Stomach (tissue), 9 donors: ENCODE data around the gene SLAMF1. TPM values are rescaled to one million over a fixed set of nuclear protein-coding genes. Genes with fewer than 3 reads are reported as not detected.

Experiments
- DNase-seq, 2 donors: peaks; one replicate each; pipeline versions ENCODE4 v3.0.0 to v3.0.0-alpha.2; 2013 to 2019
- H3K27ac ChIP-seq, 5 donors: fragments of 200-600 bp in 4 of 5; sonication (generic) in 4 of 5; one replicate each; pipeline ENCODE4 v1.5.1; 2013 to 2019; ENCODE audit warnings: mild to moderate bottlenecking in 1 of 5, moderate library complexity in 1 of 5
- H3K27me3 ChIP-seq, 3 donors: fragments of 200-600 bp; sonication (generic); one replicate each; pipeline ENCODE4 v1.5.1; 2017 to 2019; ENCODE audit warnings: mixed run types in 1 of 3
- H3K36me3 ChIP-seq, 4 donors: fragments of 200-600 bp; sonication (generic); 1 replicate in 3 of 4; 2 replicates in 1 of 4; pipeline ENCODE4 v1.5.1; 2016 to 2019
- H3K4me1 ChIP-seq, 4 donors: fragments of 200-600 bp; sonication (generic); one replicate each; pipeline ENCODE4 v1.5.1; 2016 to 2019
- H3K4me3 ChIP-seq, 4 donors: fragments of 200-600 bp; sonication (generic) in 3 of 4; one replicate each; pipeline ENCODE4 v1.5.1; 2016 to 2019; ENCODE audit warnings: mild to moderate bottlenecking in 1 of 4
- H3K9me3 ChIP-seq, 4 donors: fragments of 200-600 bp; sonication (generic); one replicate each; pipeline ENCODE4 v1.5.1; 2016 to 2019
- CTCF ChIP-seq, 7 experiments: fragments of 450-650 bp in 4 of 7; fragments of 200-600 bp in 3 of 7; sonication (generic) in 3 of 7; IDR thresholded peaks; one replicate each; pipeline ENCODE4 v1.5.1; 2016 to 2019; ENCODE audit warnings: antibody characterized with exemption in 7 of 7, control low read depth in 2 of 7, mild to moderate bottlenecking in 1 of 7
- EP300 ChIP-seq: sonication (generic); formaldehyde crosslinking; IDR thresholded peaks from one replicate; pipeline ENCODE4 v1.6.1; 2017; ENCODE audit warnings: antibody characterized with exemption
- POLR2A ChIP-seq, 4 donors: fragments of 450-650 bp; IDR thresholded peaks; one replicate each; pipeline ENCODE4 v1.6.1; 2016; ENCODE audit warnings: antibody characterized with exemption in 4 of 4, control low read depth in 2 of 4, mild to moderate bottlenecking in 1 of 4, moderate library complexity in 1 of 4
- POLR2AphosphoS5 ChIP-seq, 3 donors: sonication (generic); formaldehyde crosslinking; IDR thresholded peaks; one replicate each; pipeline ENCODE4 v1.6.1; 2016; ENCODE audit warnings: antibody characterized with exemption in 3 of 3
- WGBS, 5 donors: extraction: QIAGEN DNeasy Blood & Tissue Kit in 3 of 5; methylation state at CpG; one replicate each; pipeline versions ENCODE4 v1.1.5 to v1.1.7; 2013 to 2018; 5-methylcytosine and 5-hydroxymethylcytosine counted together
- intact Hi-C: fragments of 100-400 bp; cut with DNase I; formaldehyde crosslinking; loops from one replicate; pipeline ENCODE4 v1.15.1; 2023; ENCODE audit warnings: low total_unique reads
- polyA plus RNA-seq, 3 donors: library from polyadenylated mRNA; stranded (reverse); fragments of 200-250 nt; gene quantifications; one replicate each; pipeline ENCODE4 v1.2.3, GENCODE V29; 2013
- total RNA-seq, 5 donors: library from RNA; depleted of rRNA; stranded (reverse); fragments of >200 nt; gene quantifications; one replicate each; pipeline versions ENCODE4 v1.1.0 to v1.2.3, GENCODE V29; 2014 to 2016
- donor health status: healthy with polysubstance abuse.
- donor health status: Bipolar disorder and iron deficiency.
- donor health status: healthy.

The SLAMF1 gene
- total and polyA plus RNA-seq, 8 donors: 0.12 to 4.1 (median 0.92) TPM; not detected in 3

- Histone ChIP-seq H3K9me3 (no peaks in the 10 kb centered on the region), H3K36me3 (no peaks in the 10 kb centered on the region), H3K4me1 (no peaks in the 10 kb centered on the region), H3K27me3 (peaks cover 0 to 8% (median 0%) of the 10 kb centered on the region in 3 donors), H3K4me3 (no peak overlapping the region), H3K27ac (no peak overlapping the region)
- intact Hi-C loops: no loop called here
- DNase-seq: no peak
- WGBS, 5 donors: 66 to 87% (median 85%) methylated on average over 5 of the region's 5 CpGs
- TF ChIP-seq POLR2AphosphoS5 (IDR thresholded peaks at IDR 0.05) (no peak), CTCF (IDR thresholded peaks at IDR 0.05) (no peak), EP300 (no peak), POLR2A (IDR thresholded peaks at IDR 0.05) (no peak)
Observed at GRCh38 chr1:160614410-160614809, 32.4 kb downstream of the SLAMF1 start.

- Histone ChIP-seq H3K36me3 (no peaks in the 10 kb centered on the region), H3K27me3 (peaks cover 0 to 8% (median 0%) of the 10 kb centered on the region in 3 donors), H3K4me1 (no peaks in the 10 kb centered on the region), H3K27ac (no peak overlapping the region), H3K9me3 (no peaks in the 10 kb centered on the region), H3K4me3 (no peak overlapping the region)
- WGBS, 5 donors: 73 to 92% (median 85%) methylated on average over 6 of the region's 6 CpGs
- intact Hi-C loops: no loop called here
- no peak for DNase-seq
- TF ChIP-seq CTCF (IDR thresholded peaks at IDR 0.05): no peak
- TF ChIP-seq POLR2AphosphoS5 (IDR thresholded peaks at IDR 0.05): no peak
- TF ChIP-seq POLR2A (IDR thresholded peaks at IDR 0.05): no peak
- TF ChIP-seq EP300: no peak
Observed at GRCh38 chr1:160612613-160613218, 34.1 kb downstream of the SLAMF1 start.

- no peak for DNase-seq
- 14 to 40% (median 17%) methylated on average over 1 of the region's 1 CpG for WGBS, 5 donors
- intact Hi-C loops: no loop called here
Observed at GRCh38 chr1:160610569-160611242, 36.1 kb downstream of the SLAMF1 start.

GRCh38 chr1:160608941-160609340 lies 37.9 kb downstream of the SLAMF1 start:
- peaks cover 0 to 4% (median 0%) of the 10 kb centered on the region in 4 donors for H3K9me3 ChIP-seq
- H3K27ac ChIP-seq: no peak overlapping the region
- no peaks in the 10 kb centered on the region for H3K36me3 ChIP-seq
- DNase-seq: no peak
- H3K27me3 ChIP-seq: peaks cover 0 to 8% (median 0%) of the 10 kb centered on the region in 3 donors
- TF ChIP-seq EP300: no peak
- H3K4me3 ChIP-seq: no peak overlapping the region
- intact Hi-C loops: loop anchor here (5.0 kb wide), 1 partner anchor 182 kb away; no protein-coding TSS in a partner anchor
- H3K4me1 ChIP-seq: peaks cover 0 to 11% (median 0%) of the 10 kb centered on the region in 4 donors

More at GRCh38 chr1:160610569-160611242, 36.1 kb downstream of the SLAMF1 start:
- TF ChIP-seq EP300: no peak
- TF ChIP-seq POLR2A (IDR thresholded peaks at IDR 0.05): no peak
- TF ChIP-seq CTCF (IDR thresholded peaks at IDR 0.05): no peak
- TF ChIP-seq POLR2AphosphoS5 (IDR thresholded peaks at IDR 0.05): no peak
- peaks cover 0 to 8% (median 0%) of the 10 kb centered on the region in 3 donors for H3K27me3 ChIP-seq
- H3K4me3 ChIP-seq: no peak overlapping the region
- no peak overlapping the region for H3K27ac ChIP-seq
- H3K36me3 ChIP-seq: no peaks in the 10 kb centered on the region
- no peaks in the 10 kb centered on the region for H3K9me3 ChIP-seq
- H3K4me1 ChIP-seq: peaks cover 0 to 11% (median 0%) of the 10 kb centered on the region in 4 donors
